Osteocyte (in vitro differentiated cells): ENCODE results near the gene PGGHG. TPM values are rescaled to one million over a fixed set of nuclear protein-coding genes. Genes with fewer than 3 reads are reported as not detected.

Experiments
- DNase-seq: peaks from one replicate; pipeline ENCODE4 v3.0.0; 2021; ENCODE audit warnings: mixed read lengths; ENCODE audit not compliant: unreplicated experiment; ENCODE audit errors: extremely low spot score
- H3K27ac Mint-ChIP-seq: one replicate; pipeline ENCODE4 v1.8.0; 2021; ENCODE audit warnings: mild to moderate bottlenecking, mixed read lengths; ENCODE audit not compliant: unreplicated experiment
- H3K27me3 Mint-ChIP-seq: one replicate; pipeline ENCODE4 v1.8.0; 2021; ENCODE audit warnings: mixed read lengths; ENCODE audit not compliant: unreplicated experiment
- H3K36me3 Mint-ChIP-seq: one replicate; pipeline ENCODE4 v1.8.0; 2021; ENCODE audit warnings: mixed read lengths; ENCODE audit not compliant: unreplicated experiment
- H3K4me1 Mint-ChIP-seq: one replicate; pipeline ENCODE4 v1.8.0; 2021; ENCODE audit warnings: mixed read lengths; ENCODE audit not compliant: unreplicated experiment
- H3K4me3 Mint-ChIP-seq: one replicate; pipeline ENCODE4 v1.8.0; 2021; ENCODE audit warnings: mild to moderate bottlenecking, moderate library complexity, mixed read lengths; ENCODE audit not compliant: unreplicated experiment
- H3K9me3 Mint-ChIP-seq: one replicate; pipeline ENCODE4 v1.8.0; 2021; ENCODE audit warnings: mixed read lengths; ENCODE audit not compliant: unreplicated experiment
- total RNA-seq: library from RNA; stranded (reverse); gene quantifications from 2 replicates; pipeline ENCODE4 v1.2.1, GENCODE V29; 2021
- TF ChIP-seq, protein P1 (sequence below): fragments of 200-600 bp; sonication (generic); IDR thresholded peaks from 2 replicates; pipeline ENCODE4 v1.5.0; 2021; ENCODE audit warnings: antibody characterized with exemption, mild to moderate bottlenecking, moderate library complexity

PGGHG gene
- total RNA-seq, 1 donor from 2014 or later: 43.4 TPM

- Mint-ChIP-seq H3K36me3 (peaks cover 1% of the 10 kb centered on the region), H3K4me3 (no peak overlapping the region)
Observed at GRCh38 chr11:291281-292210, 2.6 kb downstream of the PGGHG start.

GRCh38 chr11:292211-293121 is 3.5 kb downstream of the PGGHG start:
- H3K27me3 Mint-ChIP-seq: no peaks in the 10 kb centered on the region
- H3K27ac Mint-ChIP-seq: no peak overlapping the region
- H3K4me3 Mint-ChIP-seq: no peak overlapping the region
- peaks cover 1% of the 10 kb centered on the region for H3K36me3 Mint-ChIP-seq
- TF ChIP-seq, protein P1, sequence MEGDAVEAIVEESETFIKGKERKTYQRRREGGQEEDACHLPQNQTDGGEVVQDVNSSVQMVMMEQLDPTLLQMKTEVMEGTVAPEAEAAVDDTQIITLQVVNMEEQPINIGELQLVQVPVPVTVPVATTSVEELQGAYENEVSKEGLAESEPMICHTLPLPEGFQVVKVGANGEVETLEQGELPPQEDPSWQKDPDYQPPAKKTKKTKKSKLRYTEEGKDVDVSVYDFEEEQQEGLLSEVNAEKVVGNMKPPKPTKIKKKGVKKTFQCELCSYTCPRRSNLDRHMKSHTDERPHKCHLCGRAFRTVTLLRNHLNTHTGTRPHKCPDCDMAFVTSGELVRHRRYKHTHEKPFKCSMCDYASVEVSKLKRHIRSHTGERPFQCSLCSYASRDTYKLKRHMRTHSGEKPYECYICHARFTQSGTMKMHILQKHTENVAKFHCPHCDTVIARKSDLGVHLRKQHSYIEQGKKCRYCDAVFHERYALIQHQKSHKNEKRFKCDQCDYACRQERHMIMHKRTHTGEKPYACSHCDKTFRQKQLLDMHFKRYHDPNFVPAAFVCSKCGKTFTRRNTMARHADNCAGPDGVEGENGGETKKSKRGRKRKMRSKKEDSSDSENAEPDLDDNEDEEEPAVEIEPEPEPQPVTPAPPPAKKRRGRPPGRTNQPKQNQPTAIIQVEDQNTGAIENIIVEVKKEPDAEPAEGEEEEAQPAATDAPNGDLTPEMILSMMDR: no peak
- DNase-seq: no peak
- H3K4me1 Mint-ChIP-seq: peaks cover 18% of the 10 kb centered on the region
- no peaks in the 10 kb centered on the region for H3K9me3 Mint-ChIP-seq

More at GRCh38 chr11:291281-292210, 2.6 kb downstream of the PGGHG start:
- H3K27me3 Mint-ChIP-seq: no peaks in the 10 kb centered on the region
- H3K9me3 Mint-ChIP-seq: no peaks in the 10 kb centered on the region
- peaks cover 15% of the 10 kb centered on the region for H3K4me1 Mint-ChIP-seq
- no peak overlapping the region for H3K27ac Mint-ChIP-seq
- TF ChIP-seq, protein P1: no peak
- DNase-seq: no peak

- no peaks in the 10 kb centered on the region for H3K9me3 Mint-ChIP-seq
- TF ChIP-seq, protein P1: no peak
- H3K4me1 Mint-ChIP-seq: peaks cover 15% of the 10 kb centered on the region
- H3K36me3 Mint-ChIP-seq: peaks cover 1% of the 10 kb centered on the region
- H3K4me3 Mint-ChIP-seq: no peak overlapping the region
- DNase-seq: no peak
- no peak overlapping the region for H3K27ac Mint-ChIP-seq
- no peaks in the 10 kb centered on the region for H3K27me3 Mint-ChIP-seq
Observed at GRCh38 chr11:293271-293851, 4.4 kb downstream of the PGGHG start.

DNA sequence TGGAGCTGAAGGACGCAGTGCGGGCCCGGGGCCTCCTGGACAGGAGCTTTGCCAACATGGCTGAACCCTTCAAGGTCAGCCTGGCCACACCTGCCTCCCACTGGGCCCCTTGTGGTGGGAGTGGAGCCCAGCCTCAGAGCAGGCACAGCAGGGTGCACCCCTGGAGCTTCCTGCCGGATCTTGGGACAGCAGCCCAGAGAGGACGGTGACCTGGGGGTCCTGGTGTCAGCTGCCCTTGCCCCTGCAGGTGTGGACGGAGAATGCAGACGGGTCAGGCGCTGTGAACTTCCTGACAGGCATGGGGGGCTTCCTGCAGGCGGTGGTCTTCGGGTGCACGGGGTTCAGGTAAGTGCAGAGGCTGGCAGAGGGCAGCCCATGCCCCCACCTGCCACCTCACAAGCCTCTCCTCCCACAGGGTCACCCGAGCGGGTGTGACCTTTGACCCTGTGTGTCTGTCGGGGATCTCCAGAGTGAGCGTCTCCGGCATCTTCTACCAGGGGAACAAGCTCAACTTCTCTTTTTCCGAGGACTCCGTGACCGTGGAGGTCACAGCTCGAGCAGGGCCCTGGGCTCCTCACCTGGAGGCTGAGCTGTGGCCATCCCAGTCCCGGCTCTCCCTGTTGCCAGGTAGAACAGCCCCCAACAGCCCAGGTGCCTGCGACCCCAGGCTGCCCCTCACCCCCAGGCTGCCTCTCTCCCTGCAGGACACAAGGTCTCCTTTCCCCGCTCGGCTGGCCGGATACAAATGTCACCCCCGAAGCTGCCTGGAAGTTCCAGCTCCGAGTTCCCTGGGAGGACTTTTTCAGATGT is 5.1 kb downstream of the PGGHG start:
- Mint-ChIP-seq H3K27ac (no peak overlapping the region), H3K4me1 (peaks cover 15% of the 10 kb centered on the region), H3K9me3 (no peaks in the 10 kb centered on the region), H3K4me3 (no peak overlapping the region), H3K36me3 (peaks cover 1% of the 10 kb centered on the region), H3K27me3 (no peaks in the 10 kb centered on the region)
- TF ChIP-seq, protein P1: no peak
- no peak for DNase-seq
